HG03520 (cell line): ENCODE results near the gene IL17RE.

Experiments
- ATAC-seq: cut with Tn5 transposase; IDR thresholded peaks from one replicate; pipeline ENCODE4 v1.9.1; 2021; ENCODE audit warnings: mild to moderate bottlenecking, moderate library complexity; ENCODE audit not compliant: unreplicated experiment

The IL17RE gene

DNA sequence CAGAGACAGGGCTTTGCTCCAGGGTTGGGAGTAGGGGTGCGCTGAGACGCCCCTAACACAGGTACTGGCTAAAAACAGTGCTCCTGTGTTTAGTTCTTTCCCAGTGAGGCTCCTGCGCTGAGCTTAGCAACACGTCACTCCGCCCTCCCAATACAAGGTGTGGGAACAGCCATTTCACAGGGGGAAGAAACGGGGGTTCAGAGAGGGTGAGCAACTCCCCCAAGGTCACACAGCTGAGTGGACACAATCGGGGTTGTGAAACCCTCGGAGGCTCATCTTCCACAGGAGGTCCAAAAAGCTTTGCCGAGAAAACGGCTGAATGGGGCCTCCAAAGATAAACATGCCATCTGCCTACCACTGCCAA is 48.9 kb downstream of the IL17RE start:
- no peak for ATAC-seq

- peak; percentile 87 for ATAC-seq
These were observed 49.5 kb downstream of the IL17RE start, which contains the start of gene PRRT3 for GRCh38 chr3:9951962-9952805. TSS of gene PRRT3 (minus strand) at chr3:9952408. CDS start at chr3:9950115, 2,293 bp downstream.

DNA sequence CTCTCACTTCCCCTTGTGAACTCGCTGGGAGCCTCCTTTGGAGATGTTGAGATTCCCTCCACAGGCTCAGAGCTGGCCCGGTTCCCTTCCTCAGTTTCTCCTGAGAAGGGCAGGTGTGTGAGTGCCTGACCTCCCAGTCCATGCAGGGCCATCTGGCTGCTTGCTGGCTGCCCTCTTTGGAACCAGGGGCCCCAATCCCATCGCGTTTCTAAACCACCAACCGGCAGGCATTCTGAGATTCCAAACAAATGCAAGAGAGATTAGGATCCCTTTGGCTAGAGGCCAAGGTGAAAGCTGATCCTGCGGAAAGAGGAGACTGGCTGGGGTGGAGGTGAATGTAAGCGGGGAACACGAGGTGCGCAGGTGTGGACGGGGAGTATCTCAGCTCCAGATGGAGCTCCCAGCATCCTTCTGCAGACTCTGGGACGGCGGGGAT is 52.4 kb downstream of the IL17RE start:
- ATAC-seq = no peak

- no peak for ATAC-seq
These were observed 53.1 kb downstream of the IL17RE start for GRCh38 chr3:9955611-9956352.

GRCh38 chr3:9957214-9957613 is 54.6 kb downstream of the IL17RE start:
- ATAC-seq = no peak

DNA sequence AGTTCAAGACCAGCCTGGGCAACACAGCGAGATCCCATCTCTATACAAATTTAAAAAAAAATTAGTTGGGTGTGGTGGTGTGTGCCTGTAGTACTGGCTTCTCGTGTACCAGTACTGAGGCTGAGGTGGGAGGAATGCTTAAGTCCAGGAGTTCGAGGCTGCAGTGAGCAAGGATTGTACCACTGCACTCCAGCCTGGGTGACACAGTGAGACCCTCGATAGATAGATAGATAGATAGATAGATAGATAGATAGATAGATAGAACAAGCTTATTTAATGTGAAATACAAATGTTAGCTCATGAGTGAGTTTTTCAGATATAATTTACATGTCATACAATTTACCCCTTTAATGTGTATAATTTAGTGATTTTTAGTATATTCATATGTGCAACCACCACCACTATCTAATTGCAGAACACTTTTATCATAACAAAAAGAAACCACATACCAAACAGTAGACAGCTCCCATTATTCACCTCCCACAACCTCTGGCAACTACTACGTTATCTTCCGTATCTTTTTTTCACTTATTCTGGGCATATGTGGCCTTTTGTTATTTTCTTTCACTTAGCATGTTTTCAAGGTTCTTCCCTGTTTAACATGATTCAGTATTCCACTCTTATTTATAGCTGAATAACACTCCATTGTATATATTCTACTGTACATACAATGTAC is 62.7 kb downstream of the IL17RE start:
- no peak for ATAC-seq
